T-cell (primary cell): ENCODE measurements around the gene CHST9. TPM values are rescaled to one million over a fixed set of nuclear protein-coding genes. Genes with fewer than 3 reads are reported as not detected.
"Not testable (repeated sequence)": the region's sequence is repeated elsewhere in the genome, so short reads cannot be mapped to it uniquely, and the experiment has no call there.

Source experiments
- ATAC-seq, 4 experiments: fragments of 200-7000 bp in 3 of 4; fragments of 150-1000 bp in 1 of 4; cut with Tn5 transposase; replicated peaks in 1 of 4; 1 replicate in 3 of 4; 2 replicates in 1 of 4; pipeline ENCODE4 v1.10.0; 2021; ENCODE audit warnings: moderate library complexity in 3 of 4, mild to moderate bottlenecking in 2 of 4, moderate number of reproducible peaks in 1 of 4
- CTCF ChIA-PET, 2 donors: fragments of 300-600 bp; sonication (Branson Sonifier 250); formaldehyde crosslinking; loops; one replicate each; lab custom pipeline; 2022; ENCODE audit warnings: antibody characterized with exemption in 2 of 2; lab: Charles Lee
- POLR2A ChIA-PET, 2 donors: fragments of 300-600 bp; sonication (Branson Sonifier 250); formaldehyde crosslinking; loops; one replicate each; lab custom pipeline; 2022; ENCODE audit warnings: antibody characterized with exemption in 2 of 2; lab: Charles Lee
- DNase-seq, 35 experiments: peaks; one replicate each; pipeline versions ENCODE4 v3.0.0 to v3.0.0-alpha.2; 2013 to 2023
- H3K27ac ChIP-seq: one replicate; pipeline ENCODE4 v1.5.1; 2013; ENCODE audit warnings: low read length
- H3K27me3 ChIP-seq, 2 experiments: replicated peaks in 1 of 2; 1 replicate in 1 of 2; 2 replicates in 1 of 2; pipeline versions ENCODE4 v1.6.1 to v1.7.0; 2013; ENCODE audit warnings: low read length in 1 of 2, mixed read lengths in 1 of 2; ENCODE audit not compliant: control insufficient read depth in 2 of 2, insufficient read depth in 2 of 2; ENCODE audit errors: extremely low read depth in 1 of 2
- H3K36me3 ChIP-seq, 2 donors: 1 replicate in 1 of 2; 2 replicates in 1 of 2; pipeline versions ENCODE4 v1.6.1 to v1.7.0; 2013; ENCODE audit warnings: low read length in 1 of 2; ENCODE audit not compliant: control insufficient read depth in 2 of 2, insufficient read depth in 1 of 2; ENCODE audit errors: extremely low read depth in 1 of 2
- H3K4me1 ChIP-seq, 2 experiments: 1 replicate in 1 of 2; 2 replicates in 1 of 2; pipeline versions ENCODE4 v1.6.1 to v1.7.0; 2013; ENCODE audit warnings: low read length in 2 of 2, mixed read lengths in 1 of 2; ENCODE audit not compliant: insufficient read depth in 2 of 2, control insufficient read depth in 1 of 2; ENCODE audit errors: extremely low read depth in 1 of 2
- H3K4me3 ChIP-seq, 2 donors: 1 replicate in 1 of 2; 2 replicates in 1 of 2; pipeline versions ENCODE4 v1.5.1 to v1.7.0; 2013; ENCODE audit warnings: mild to moderate bottlenecking in 2 of 2, low read length in 1 of 2, moderate library complexity in 1 of 2; ENCODE audit not compliant: control insufficient read depth in 1 of 2; ENCODE audit errors: extremely low read depth in 1 of 2
- H3K9me3 ChIP-seq: 2 replicates; pipeline ENCODE4 v1.7.0; 2013
- H3K27ac Mint-ChIP-seq, 2 donors: one replicate each; pipeline ENCODE4 v1.8.0; 2020 to 2021; ENCODE audit warnings: mild to moderate bottlenecking in 2 of 2, mixed read lengths in 2 of 2
- H3K27me3 Mint-ChIP-seq, 2 donors: one replicate each; pipeline ENCODE4 v1.8.0; 2021 to 2022; ENCODE audit warnings: mixed read lengths in 2 of 2
- H3K36me3 Mint-ChIP-seq: one replicate; pipeline ENCODE4 v1.8.0; 2021; ENCODE audit warnings: mixed read lengths
- H3K4me1 Mint-ChIP-seq, 3 donors: one replicate each; pipeline ENCODE4 v1.8.0; 2020 to 2022; ENCODE audit warnings: mixed read lengths in 3 of 3, mild to moderate bottlenecking in 1 of 3
- H3K4me3 Mint-ChIP-seq, 3 donors: one replicate each; pipeline ENCODE4 v1.8.0; 2020 to 2022; ENCODE audit warnings: mild to moderate bottlenecking in 3 of 3, mixed read lengths in 3 of 3, moderate library complexity in 3 of 3
- H3K9me3 Mint-ChIP-seq, 3 donors: one replicate each; pipeline ENCODE4 v1.8.0; 2020 to 2022; ENCODE audit warnings: mixed read lengths in 3 of 3
- WGBS: methylation state at CpG from one replicate; pipeline ENCODE4 v1.1.5; 2013; ENCODE audit warnings: missing lambda C conversion rate; ENCODE audit not compliant: insufficient coverage; 5-methylcytosine and 5-hydroxymethylcytosine counted together
- total RNA-seq, 35 experiments: library from RNA in 6 of 35; stranded (reverse) in 6 of 35; fragments of 120-200 nt in 1 of 35; gene quantifications; one replicate each; pipeline versions ENCODE4 v1.2.1 to v1.2.4 and lab custom pipeline; 2013 to 2026

CHST9 gene
- total RNA-seq, 5 donors from 2014 or later (not counting 1 experiment from before 2014, with no cell fraction given), result not detected

DNA sequence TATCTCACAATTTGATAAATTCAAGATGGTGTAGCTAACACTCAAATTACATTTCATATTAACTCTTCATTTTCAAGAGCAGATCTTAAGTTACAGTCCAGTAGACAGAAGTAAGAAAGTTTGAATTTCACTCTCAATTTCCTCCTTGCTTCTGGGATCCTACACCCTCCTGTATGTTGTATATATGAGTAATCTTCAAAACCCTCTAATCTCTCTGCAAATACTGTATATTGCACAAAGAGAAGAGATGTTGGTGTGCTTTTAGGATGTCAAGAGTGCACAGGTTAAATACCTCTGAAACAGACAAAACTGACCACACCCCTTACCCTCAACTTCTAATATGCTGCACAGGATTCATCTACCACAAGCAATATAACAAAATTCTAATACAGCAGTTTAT, 6.7 kb downstream of the CHST9 start:
- Mint-ChIP-seq H3K27me3 (peaks cover 4 to 7% of the 10 kb centered on the region in 2 donors), H3K27ac (no peak overlapping the region), H3K9me3 (peaks cover 4 to 7% (median 6%) of the 10 kb centered on the region in 3 donors), H3K36me3 (no peaks in the 10 kb centered on the region), H3K4me1 (no peaks in the 10 kb centered on the region), H3K4me3 (no peak overlapping the region)
- no peak overlapping the region for H3K27ac ChIP-seq
- ATAC-seq (no peak), DNase-seq (no peak)
- H3K36me3 ChIP-seq, result no peaks in the 10 kb centered on the region
- H3K4me1 ChIP-seq, result no peaks in the 10 kb centered on the region
- POLR2A ChIA-PET, result no interaction called here
- H3K9me3 ChIP-seq, result no peaks in the 10 kb centered on the region
- peaks cover 0 to 5% of the 10 kb centered on the region in 2 experiments for H3K27me3 ChIP-seq
- H3K4me3 ChIP-seq, result no peak overlapping the region
- CTCF ChIA-PET, result no interaction called here

DNA sequence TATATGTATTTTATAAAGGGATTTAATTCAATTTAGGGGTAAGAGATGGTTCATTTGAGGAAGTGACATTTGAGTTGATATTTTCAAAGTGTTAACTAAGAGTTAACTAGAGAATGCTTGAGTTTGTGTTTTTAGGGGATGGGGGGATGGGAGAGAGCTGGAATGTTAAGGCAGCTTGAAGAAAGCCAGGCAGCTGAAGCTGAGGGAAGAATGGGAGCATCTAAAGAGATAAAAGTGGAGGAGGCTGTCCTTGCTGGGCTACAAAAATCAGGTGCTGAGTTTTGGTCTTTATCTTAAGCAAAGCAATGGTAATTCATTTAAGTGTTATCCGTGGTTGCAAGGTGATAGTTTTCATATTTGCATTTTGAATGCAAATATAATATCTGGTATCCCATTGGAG, 9.2 kb downstream of the CHST9 start:
- Histone ChIP-seq H3K36me3 (no peaks in the 10 kb centered on the region), H3K27me3 (peaks cover 0 to 2% of the 10 kb centered on the region in 2 experiments), H3K4me1 (no peaks in the 10 kb centered on the region), H3K27ac (no peak overlapping the region), H3K9me3 (no peaks in the 10 kb centered on the region), H3K4me3 (no peak overlapping the region)
- no peaks in the 10 kb centered on the region for H3K4me1 Mint-ChIP-seq
- WGBS, result 0% methylated on average over 1 of the region's 1 CpG
- ChIA-PET CTCF (no interaction called here), POLR2A (no interaction called here)
- H3K27ac Mint-ChIP-seq, result no peak overlapping the region
- DNase-seq (no peak), ATAC-seq (no peak)
- no peak overlapping the region for H3K4me3 Mint-ChIP-seq
- peaks cover 4 to 10% (median 9%) of the 10 kb centered on the region in 3 donors for H3K9me3 Mint-ChIP-seq
- no peaks in the 10 kb centered on the region for H3K27me3 Mint-ChIP-seq
- H3K36me3 Mint-ChIP-seq, result no peaks in the 10 kb centered on the region

DNA sequence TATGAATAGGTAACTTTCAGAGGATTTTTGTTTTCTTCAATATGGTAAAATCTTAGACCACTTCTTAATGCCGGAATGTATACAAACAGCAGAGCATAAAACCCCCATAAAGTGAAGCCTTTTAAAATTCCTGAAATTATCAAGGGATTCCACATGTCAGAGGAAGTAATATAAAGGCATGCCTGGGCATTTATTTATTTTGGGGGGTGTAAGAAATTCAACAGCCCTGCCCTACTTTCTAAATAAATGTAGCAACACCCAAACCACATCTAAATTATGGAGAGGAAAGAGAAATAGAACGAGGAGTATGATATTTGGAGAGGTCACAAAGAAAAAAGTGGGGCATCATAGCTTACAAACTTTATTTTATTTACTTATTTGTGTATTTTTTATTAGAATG, 9.9 kb downstream of the CHST9 start:
- H3K36me3 Mint-ChIP-seq, result no peaks in the 10 kb centered on the region
- no peaks in the 10 kb centered on the region for H3K27me3 Mint-ChIP-seq
- no peak overlapping the region for H3K27ac Mint-ChIP-seq
- ATAC-seq (no peak), DNase-seq (no peak)
- no peak overlapping the region for H3K27ac ChIP-seq
- H3K4me3 Mint-ChIP-seq, result no peak overlapping the region
- no peaks in the 10 kb centered on the region for H3K4me1 Mint-ChIP-seq
- peaks cover 0 to under 1% of the 10 kb centered on the region in 2 experiments for H3K27me3 ChIP-seq
- POLR2A ChIA-PET, result no interaction called here
- peaks cover 4 to 10% (median 9%) of the 10 kb centered on the region in 3 donors for H3K9me3 Mint-ChIP-seq
- WGBS, result no CpG with 5 or more reads among the region's 2 CpGs
- CTCF ChIA-PET, result no interaction called here
- H3K36me3 ChIP-seq, result no peaks in the 10 kb centered on the region
- no peak overlapping the region for H3K4me3 ChIP-seq
- H3K4me1 ChIP-seq, result no peaks in the 10 kb centered on the region
- H3K9me3 ChIP-seq, result no peaks in the 10 kb centered on the region

DNA sequence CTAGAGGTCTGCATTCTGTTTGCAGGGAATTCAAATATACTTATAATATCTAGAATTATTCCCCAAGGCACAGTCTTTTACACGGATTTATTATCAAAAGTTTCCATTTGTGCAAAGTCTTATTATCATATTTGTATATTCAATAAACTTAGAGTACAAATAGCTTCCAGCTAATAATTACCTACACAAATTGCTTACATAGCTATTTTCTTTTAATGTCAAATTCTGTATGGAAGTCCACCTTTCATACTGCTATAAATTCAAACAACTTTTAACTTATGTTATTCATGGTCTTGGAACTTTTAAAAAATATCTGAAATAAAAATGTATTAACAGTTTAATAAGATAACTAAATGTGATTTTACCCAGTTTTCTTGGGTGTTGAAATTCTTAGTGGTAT, 13.1 kb downstream of the CHST9 start:
- H3K27ac ChIP-seq, result no peak overlapping the region
- no peaks in the 10 kb centered on the region for H3K4me1 ChIP-seq
- Mint-ChIP-seq H3K4me3 (no peak overlapping the region), H3K36me3 (no peaks in the 10 kb centered on the region), H3K9me3 (peaks cover 11 to 19% (median 14%) of the 10 kb centered on the region in 3 donors), H3K27me3 (no peaks in the 10 kb centered on the region), H3K27ac (no peak overlapping the region), H3K4me1 (no peaks in the 10 kb centered on the region)
- no CpG with 5 or more reads among the region's 1 CpG for WGBS
- H3K27me3 ChIP-seq, result no peaks in the 10 kb centered on the region
- CTCF ChIA-PET, result no interaction called here
- DNase-seq (no peak), ATAC-seq (no peak)
- H3K9me3 ChIP-seq, result no peaks in the 10 kb centered on the region
- POLR2A ChIA-PET, result no interaction called here
- no peaks in the 10 kb centered on the region for H3K36me3 ChIP-seq
- no peak overlapping the region for H3K4me3 ChIP-seq

DNA sequence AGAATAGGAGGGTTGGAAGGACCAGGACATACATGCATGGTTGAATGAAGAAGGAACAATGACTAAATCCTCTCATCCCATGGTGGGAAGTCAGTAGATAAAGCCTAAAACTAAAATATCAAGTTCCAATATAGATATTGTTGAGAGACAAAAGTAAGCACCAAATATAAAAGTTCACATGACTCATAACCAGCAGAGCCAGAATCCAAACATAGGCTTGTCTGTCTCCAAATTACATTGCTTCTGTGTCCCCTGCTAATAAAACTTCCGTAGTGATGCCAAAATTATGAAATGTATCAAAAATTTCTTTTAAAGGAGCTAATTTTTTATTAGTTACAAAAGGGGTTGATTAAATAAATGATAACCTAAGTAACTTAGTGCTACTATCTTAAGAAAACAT, 19.7 kb downstream of the CHST9 start:
- ATAC-seq (no peak), DNase-seq (no peak)
- no peaks in the 10 kb centered on the region for H3K9me3 ChIP-seq
- H3K4me3 ChIP-seq, result no peak overlapping the region
- H3K27me3 ChIP-seq, result no peaks in the 10 kb centered on the region
- H3K4me3 Mint-ChIP-seq, result no peak overlapping the region
- no peak overlapping the region for H3K27ac Mint-ChIP-seq
- ChIA-PET POLR2A (no interaction called here), CTCF (no interaction called here)
- no peaks in the 10 kb centered on the region for H3K4me1 ChIP-seq
- WGBS, result no CpG with 5 or more reads among the region's 1 CpG
- H3K36me3 Mint-ChIP-seq, result no peaks in the 10 kb centered on the region
- no peaks in the 10 kb centered on the region for H3K27me3 Mint-ChIP-seq
- no peak overlapping the region for H3K27ac ChIP-seq
- H3K36me3 ChIP-seq, result no peaks in the 10 kb centered on the region
- no peaks in the 10 kb centered on the region for H3K4me1 Mint-ChIP-seq
- peaks cover 5 to 32% (median 17%) of the 10 kb centered on the region in 3 donors for H3K9me3 Mint-ChIP-seq

DNA sequence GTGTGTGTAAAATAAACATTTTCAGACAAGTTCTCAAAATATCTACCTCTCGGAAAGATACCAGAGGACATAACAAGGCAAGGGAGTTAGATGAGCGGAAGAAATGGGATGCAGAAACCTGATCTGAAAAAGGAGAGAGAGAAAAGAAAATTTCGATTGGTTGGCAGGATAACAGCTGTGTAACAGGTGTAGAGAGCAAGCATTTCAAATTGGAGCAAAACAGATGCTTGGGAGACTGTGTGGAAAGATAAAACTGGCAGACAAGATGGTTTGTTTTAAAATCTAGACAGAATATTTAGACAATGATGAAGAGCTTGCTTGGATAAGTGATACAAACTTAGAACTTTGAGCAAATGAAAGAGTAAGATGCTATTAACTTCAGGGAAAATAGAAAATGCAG, 20.2 kb downstream of the CHST9 start:
- no peaks in the 10 kb centered on the region for H3K9me3 ChIP-seq
- POLR2A ChIA-PET, result no interaction called here
- H3K4me3 ChIP-seq, result no peak overlapping the region
- ATAC-seq (no peak), DNase-seq (no peak)
- CTCF ChIA-PET, result no interaction called here
- 58% methylated on average over 2 of the region's 3 CpGs for WGBS
- no peak overlapping the region for H3K27ac ChIP-seq
- Mint-ChIP-seq H3K4me1 (no peaks in the 10 kb centered on the region), H3K4me3 (no peak overlapping the region), H3K36me3 (no peaks in the 10 kb centered on the region), H3K9me3 (peaks cover 5 to 32% (median 17%) of the 10 kb centered on the region in 3 donors), H3K27me3 (no peaks in the 10 kb centered on the region), H3K27ac (no peak overlapping the region)
- no peaks in the 10 kb centered on the region for H3K4me1 ChIP-seq
- no peaks in the 10 kb centered on the region for H3K27me3 ChIP-seq
- H3K36me3 ChIP-seq, result no peaks in the 10 kb centered on the region

DNA sequence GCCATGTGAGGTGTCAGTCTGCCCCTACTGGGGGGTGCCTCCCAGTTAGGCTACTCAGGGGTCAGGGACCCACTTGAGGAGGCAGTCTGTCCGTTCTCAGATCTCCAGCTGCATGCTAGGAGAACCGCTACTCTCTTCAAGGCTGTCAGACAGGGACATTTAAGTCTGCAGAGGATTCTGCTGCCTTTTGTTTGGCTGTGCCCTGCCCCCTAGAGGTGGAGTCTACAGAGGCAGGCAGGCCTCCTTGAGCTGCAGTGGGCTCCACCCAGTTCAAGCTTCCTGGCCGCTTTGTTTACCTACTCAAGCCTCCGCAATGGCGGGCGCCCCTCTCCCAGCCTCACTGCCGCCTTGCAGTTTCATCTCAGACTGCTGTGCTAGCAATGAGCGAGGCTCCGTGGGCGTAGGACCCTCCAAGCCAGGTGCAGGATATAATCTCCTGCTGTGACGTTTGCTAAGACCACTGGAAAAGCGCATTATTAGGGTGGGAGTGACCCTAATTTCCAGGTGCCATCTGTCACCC, 21.9 kb downstream of the CHST9 start:
- H3K4me1 ChIP-seq, H3K9me3 ChIP-seq, DNase-seq, H3K4me3 ChIP-seq, H3K36me3 ChIP-seq, H3K27me3 Mint-ChIP-seq, H3K4me1 Mint-ChIP-seq, POLR2A ChIA-PET, H3K27ac Mint-ChIP-seq, H3K4me3 Mint-ChIP-seq, ATAC-seq, CTCF ChIA-PET, H3K36me3 Mint-ChIP-seq, H3K27me3 ChIP-seq, H3K27ac ChIP-seq: not testable (repeated sequence)
- peaks cover 5 to 29% (median 15%) of the 10 kb centered on the region in 3 donors for H3K9me3 Mint-ChIP-seq
- WGBS, result 88% methylated on average over 8 of the region's 12 CpGs
